ENCODE results near the gene SPP2. TPM values are rescaled to one million over a fixed set of nuclear protein-coding genes. Genes with fewer than 3 reads are reported as not detected.

Gene SPP2
- total RNA-seq, 1 experiment from 2014 or later: not detected

GRCh38 chr2:234072454-234072853 is 22.0 kb downstream of the SPP2 start:
- POLR2A ChIA-PET: no interaction called here
- Histone ChIP-seq H3K27me3 (ENCODE audit: control insufficient read depth, insufficient read depth, low read length) (no peaks in the 10 kb centered on the region), H3K4me3 (ENCODE audit: low read depth in 2 of 2, low read length in 2 of 2) (no peak overlapping the region), H3K9me3 (ENCODE audit: control insufficient read depth, insufficient read depth, low read depth, low read length) (no peaks in the 10 kb centered on the region), H3K36me3 (ENCODE audit: control insufficient read depth, insufficient read depth, low read length) (no peaks in the 10 kb centered on the region), H3K27ac (ENCODE audit: low read length) (no peak overlapping the region), H3K4me1 (ENCODE audit: control insufficient read depth, insufficient read depth, low read length) (no peaks in the 10 kb centered on the region)
- in situ Hi-C loops (cut with HindIII; ENCODE audit: low pct_unique_long_range_greater_than_20kb, low sequenced_read_pairs) (no loop called here), intact Hi-C loops (cut with micrococcal nuclease; ENCODE audit: unreplicated experiment) (no loop called here)
- BruUV-seq (replicated peaks): no TSS peak
- TF ChIP-seq SIN3A (IDR thresholded peaks at IDR 0.05; ENCODE audit: borderline replicate concordance, insufficient read depth, low read depth, low read length) (no peak), TCF7L2 (IDR thresholded peaks at IDR 0.05; ENCODE audit: low read depth, low read length) (no peak), CTCF (IDR thresholded peaks at IDR 0.05) (no peak), POLR2AphosphoS5 (IDR thresholded peaks at IDR 0.05; ENCODE audit: low read depth, low read length) (no peak), REST (IDR thresholded peaks at IDR 0.05; ENCODE audit: insufficient read depth in 1 of 2, low read depth in 2 of 2, low read length in 1 of 2) (no peak)
- ATAC-seq: no peak
- no peak for DNase-seq (ENCODE audit: low read depth, low spot score)
- CTCF ChIA-PET: no interaction called here

GRCh38 chr2:234074751-234075517 is 24.4 kb downstream of the SPP2 start:
- Histone ChIP-seq H3K4me1 (ENCODE audit: control insufficient read depth, insufficient read depth, low read length) (no peaks in the 10 kb centered on the region), H3K36me3 (ENCODE audit: control insufficient read depth, insufficient read depth, low read length) (no peaks in the 10 kb centered on the region), H3K27ac (ENCODE audit: low read length) (no peak overlapping the region), H3K27me3 (ENCODE audit: control insufficient read depth, insufficient read depth, low read length) (no peaks in the 10 kb centered on the region), H3K4me3 (ENCODE audit: low read depth in 2 of 2, low read length in 2 of 2) (no peak overlapping the region), H3K9me3 (ENCODE audit: control insufficient read depth, insufficient read depth, low read depth, low read length) (no peaks in the 10 kb centered on the region)
- CTCF ChIA-PET: no interaction called here
- intact Hi-C loops (cut with micrococcal nuclease; ENCODE audit: unreplicated experiment) (no loop called here), in situ Hi-C loops (cut with HindIII; ENCODE audit: low pct_unique_long_range_greater_than_20kb, low sequenced_read_pairs) (no loop called here)
- no peak for ATAC-seq
- TF ChIP-seq CTCF (IDR thresholded peaks at IDR 0.05) (no peak), REST (IDR thresholded peaks at IDR 0.05; ENCODE audit: insufficient read depth in 1 of 2, low read depth in 2 of 2, low read length in 1 of 2) (no peak), POLR2AphosphoS5 (IDR thresholded peaks at IDR 0.05; ENCODE audit: low read depth, low read length) (no peak), TCF7L2 (IDR thresholded peaks at IDR 0.05; ENCODE audit: low read depth, low read length) (no peak), SIN3A (IDR thresholded peaks at IDR 0.05; ENCODE audit: borderline replicate concordance, insufficient read depth, low read depth, low read length) (no peak)
- POLR2A ChIA-PET: no interaction called here
- BruUV-seq (replicated peaks): no TSS peak
- DNase-seq (ENCODE audit: low read depth, low spot score): no peak
